Brain microvascular endothelial cell (primary cell): ENCODE data around the gene ABL2.
A peak's percentile ranks its signal among the peaks of the same experiment; 100 is the strongest.

Experiments
- DNase-seq: peaks from one replicate; pipeline ENCODE4 v3.0.0-alpha.2; 2020
- H3K27ac ChIP-seq: fragments of 250-450 bp; sonication (Bioruptor Pico); 2 replicates; pipeline ENCODE4 v1.5.1; 2020; ENCODE audit warnings: mild to moderate bottlenecking, moderate library complexity
- H3K27me3 ChIP-seq: fragments of 250-450 bp; sonication (Bioruptor Pico); replicated peaks from 2 replicates; pipeline ENCODE4 v1.5.1; 2020; ENCODE audit warnings: mild to moderate bottlenecking
- H3K36me3 ChIP-seq: fragments of 250-450 bp; sonication (Bioruptor Pico); replicated peaks from 2 replicates; pipeline ENCODE4 v1.5.1; 2020; ENCODE audit warnings: mild to moderate bottlenecking
- H3K4me3 ChIP-seq: 2 replicates; pipeline ENCODE4 v1.5.1; 2011; ENCODE audit warnings: low read depth, mild to moderate bottlenecking, control low read depth, low read length, moderate library complexity
- in situ Hi-C: cut with HindIII; loops from 2 replicates; pipeline ENCODE4 v1.10.0; 2017; ENCODE audit warnings: low sequenced_read_pairs, low pct_ligation_motif_present
- TF ChIP-seq, protein P1 (sequence below): IDR thresholded peaks from 2 replicates; pipeline ENCODE4 v1.5.1; 2011; ENCODE audit warnings: low read depth, mild to moderate bottlenecking, moderate library complexity, low read length, control low read depth, inconsistent platforms; ENCODE audit errors: missing control alignments

Gene ABL2

DNA sequence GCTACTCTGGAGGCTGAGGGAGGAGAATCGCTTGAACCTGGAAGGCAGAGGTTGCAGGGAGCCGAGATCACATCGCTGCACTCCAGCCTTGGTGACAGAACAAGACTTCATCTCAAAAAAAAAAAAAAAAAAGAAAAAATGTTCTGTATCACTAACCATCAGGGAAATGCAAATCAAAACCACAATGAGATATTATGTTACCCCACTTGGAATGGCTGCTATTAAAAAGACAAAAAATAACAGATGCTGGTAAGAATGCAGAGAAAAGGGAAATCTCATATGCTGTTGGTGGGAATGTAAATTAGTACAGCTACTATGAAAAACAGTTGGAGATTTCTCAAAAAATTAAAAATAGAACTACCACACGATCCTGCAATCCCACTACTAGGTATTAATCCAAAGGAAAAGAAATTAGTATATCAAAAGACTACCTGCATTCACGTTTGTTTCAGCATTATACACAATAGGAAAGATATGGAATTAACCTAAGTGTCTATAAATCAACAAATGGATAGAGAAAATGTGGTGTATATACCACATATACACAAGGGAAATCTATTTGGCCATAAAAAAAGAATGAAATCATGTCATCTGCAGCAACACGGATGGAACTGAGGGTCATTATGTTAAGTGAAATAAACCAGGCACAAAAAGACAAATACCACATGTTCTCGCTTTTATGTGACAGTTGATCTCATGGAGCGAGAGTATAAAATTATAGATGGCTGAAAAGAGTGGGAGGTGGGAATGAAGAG is 62.6 kb downstream of the ABL2 start:
- H3K27ac ChIP-seq, result no peak overlapping the region
- in situ Hi-C loops, result no loop called here

DNA sequence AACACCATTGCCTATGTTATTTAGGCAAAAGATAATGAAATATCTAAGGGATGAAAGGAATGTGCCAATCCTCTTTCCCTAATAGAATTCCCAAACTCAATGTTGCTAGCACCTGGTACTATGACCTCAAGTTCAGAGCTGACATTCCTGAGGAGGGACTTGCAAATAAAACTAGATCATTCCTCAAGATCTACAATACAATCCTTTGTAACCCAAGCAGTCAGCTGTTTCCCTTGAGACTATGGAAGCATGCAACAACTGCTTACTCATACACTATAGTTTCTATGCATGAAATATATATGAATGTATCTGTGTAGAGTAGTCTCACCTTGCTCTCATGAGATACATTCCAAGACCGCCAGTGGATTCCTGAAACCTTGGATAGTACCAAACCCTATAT is 65.0 kb downstream of the ABL2 start:
- TF ChIP-seq, protein P1, sequence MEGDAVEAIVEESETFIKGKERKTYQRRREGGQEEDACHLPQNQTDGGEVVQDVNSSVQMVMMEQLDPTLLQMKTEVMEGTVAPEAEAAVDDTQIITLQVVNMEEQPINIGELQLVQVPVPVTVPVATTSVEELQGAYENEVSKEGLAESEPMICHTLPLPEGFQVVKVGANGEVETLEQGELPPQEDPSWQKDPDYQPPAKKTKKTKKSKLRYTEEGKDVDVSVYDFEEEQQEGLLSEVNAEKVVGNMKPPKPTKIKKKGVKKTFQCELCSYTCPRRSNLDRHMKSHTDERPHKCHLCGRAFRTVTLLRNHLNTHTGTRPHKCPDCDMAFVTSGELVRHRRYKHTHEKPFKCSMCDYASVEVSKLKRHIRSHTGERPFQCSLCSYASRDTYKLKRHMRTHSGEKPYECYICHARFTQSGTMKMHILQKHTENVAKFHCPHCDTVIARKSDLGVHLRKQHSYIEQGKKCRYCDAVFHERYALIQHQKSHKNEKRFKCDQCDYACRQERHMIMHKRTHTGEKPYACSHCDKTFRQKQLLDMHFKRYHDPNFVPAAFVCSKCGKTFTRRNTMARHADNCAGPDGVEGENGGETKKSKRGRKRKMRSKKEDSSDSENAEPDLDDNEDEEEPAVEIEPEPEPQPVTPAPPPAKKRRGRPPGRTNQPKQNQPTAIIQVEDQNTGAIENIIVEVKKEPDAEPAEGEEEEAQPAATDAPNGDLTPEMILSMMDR, result no peak
- Histone ChIP-seq H3K27me3 (no peaks in the 10 kb centered on the region), H3K27ac (no peak overlapping the region), H3K36me3 (no peaks in the 10 kb centered on the region), H3K4me3 (no peak overlapping the region)
- in situ Hi-C loops, result no loop called here
- DNase-seq, result peak; percentile 53

More for the DNA sequence above, 62.6 kb downstream of the ABL2 start:
- Histone ChIP-seq H3K4me3 (no peak overlapping the region), H3K36me3 (no peaks in the 10 kb centered on the region), H3K27me3 (no peaks in the 10 kb centered on the region)
- TF ChIP-seq, protein P1, result no peak
- no peak for DNase-seq

DNA sequence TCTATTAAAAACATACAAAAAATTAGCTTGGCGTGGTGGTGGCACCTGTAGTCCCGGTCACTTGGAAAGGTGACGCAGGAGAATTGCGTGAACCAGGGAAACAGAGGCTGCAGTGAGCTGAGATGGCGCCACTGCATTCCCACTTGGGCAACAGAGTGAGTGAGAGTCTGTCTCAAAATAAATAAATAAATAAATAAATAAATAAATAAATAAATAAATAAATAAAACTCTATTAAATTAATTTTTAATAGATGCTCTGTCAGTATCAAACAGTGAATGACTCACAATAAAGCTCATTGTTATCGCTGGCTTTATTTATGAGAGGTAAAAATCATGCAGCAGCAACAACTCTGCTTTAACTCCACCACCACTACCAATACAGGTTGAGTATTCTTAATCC is 72.8 kb downstream of the ABL2 start:
- Histone ChIP-seq H3K4me3 (no peak overlapping the region), H3K36me3 (no peaks in the 10 kb centered on the region), H3K27ac (no peak overlapping the region), H3K27me3 (no peaks in the 10 kb centered on the region)
- in situ Hi-C loops, result no loop called here
- TF ChIP-seq, protein P1, result no peak
- no peak for DNase-seq

DNA sequence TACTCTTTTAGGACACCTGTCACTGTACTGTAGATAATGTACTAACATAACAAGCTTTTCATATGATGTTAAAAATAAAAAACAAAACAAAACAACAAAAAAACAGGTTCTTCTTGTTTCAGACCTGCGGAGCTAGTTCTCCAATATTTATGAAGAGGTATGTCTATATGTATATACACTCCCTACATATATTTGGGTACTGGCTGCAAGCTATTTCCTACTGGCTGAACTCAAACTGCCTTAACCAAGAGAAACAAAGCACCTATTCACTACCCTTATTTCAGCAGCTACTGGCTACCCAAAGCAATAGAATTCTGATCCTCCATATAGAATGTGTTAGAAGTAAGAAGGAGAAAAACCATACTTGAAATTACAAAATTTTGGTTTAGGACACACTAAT is 73.5 kb downstream of the ABL2 start:
- no peak for DNase-seq
- TF ChIP-seq, protein P1, result no peak
- Histone ChIP-seq H3K27me3 (no peaks in the 10 kb centered on the region), H3K4me3 (no peak overlapping the region), H3K27ac (no peak overlapping the region), H3K36me3 (no peaks in the 10 kb centered on the region)
- in situ Hi-C loops, result no loop called here

DNA sequence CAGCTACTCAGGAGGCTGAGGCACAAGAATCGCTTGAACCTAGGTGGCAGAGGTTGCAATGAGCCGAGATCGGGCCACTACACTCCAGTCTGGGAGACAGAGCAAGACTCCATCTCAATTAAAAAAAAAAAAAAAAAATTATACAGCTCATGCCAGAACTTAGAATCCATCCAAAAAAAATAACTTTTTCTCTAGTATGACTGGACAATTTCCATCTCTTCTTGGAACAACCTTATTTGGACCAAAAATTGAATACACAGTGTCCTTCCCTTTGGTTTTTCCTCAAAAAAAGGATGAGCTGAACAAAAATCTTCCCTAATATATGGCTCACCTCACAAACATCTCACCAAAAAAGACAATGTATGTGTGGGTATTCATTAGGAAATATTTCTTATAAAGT is 73.9 kb downstream of the ABL2 start:
- Histone ChIP-seq H3K4me3 (no peak overlapping the region), H3K27ac (no peak overlapping the region), H3K27me3 (no peaks in the 10 kb centered on the region), H3K36me3 (no peaks in the 10 kb centered on the region)
- in situ Hi-C loops, result no loop called here
- TF ChIP-seq, protein P1, result no peak
- DNase-seq, result no peak

DNA sequence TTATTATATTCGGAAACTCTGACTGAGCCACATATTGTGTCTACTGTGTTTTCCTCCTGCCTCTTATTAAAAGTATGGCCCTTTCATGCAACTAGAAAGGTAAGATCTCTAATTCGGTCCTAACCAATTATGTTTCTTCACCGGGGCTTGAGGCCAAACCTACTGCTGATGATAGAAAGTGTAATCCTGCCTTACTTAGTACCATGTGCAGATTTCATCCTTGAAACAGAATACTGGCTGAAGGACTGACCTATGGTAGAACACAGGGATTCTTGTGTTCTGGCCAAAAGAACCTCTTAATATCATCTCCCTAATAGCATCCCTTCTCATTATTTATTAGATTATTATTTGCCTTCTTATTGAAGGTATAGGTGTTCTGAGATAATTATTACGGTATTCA is 75.0 kb downstream of the ABL2 start:
- TF ChIP-seq, protein P1, result no peak
- in situ Hi-C loops, result no loop called here

More for the DNA sequence above, 75.0 kb downstream of the ABL2 start:
- H3K27me3 ChIP-seq, result no peaks in the 10 kb centered on the region
- no peak overlapping the region for H3K27ac ChIP-seq
- no peak for DNase-seq
- H3K36me3 ChIP-seq, result no peaks in the 10 kb centered on the region
- no peak overlapping the region for H3K4me3 ChIP-seq
